HG02981 (cell line): Measurements from ENCODE around the gene TMEM203.

Source experiments
- ATAC-seq: cut with Tn5 transposase; IDR thresholded peaks from one replicate; pipeline ENCODE4 v1.9.1; 2021; ENCODE audit warnings: mild to moderate bottlenecking, moderate library complexity; ENCODE audit not compliant: unreplicated experiment

Gene TMEM203

DNA sequence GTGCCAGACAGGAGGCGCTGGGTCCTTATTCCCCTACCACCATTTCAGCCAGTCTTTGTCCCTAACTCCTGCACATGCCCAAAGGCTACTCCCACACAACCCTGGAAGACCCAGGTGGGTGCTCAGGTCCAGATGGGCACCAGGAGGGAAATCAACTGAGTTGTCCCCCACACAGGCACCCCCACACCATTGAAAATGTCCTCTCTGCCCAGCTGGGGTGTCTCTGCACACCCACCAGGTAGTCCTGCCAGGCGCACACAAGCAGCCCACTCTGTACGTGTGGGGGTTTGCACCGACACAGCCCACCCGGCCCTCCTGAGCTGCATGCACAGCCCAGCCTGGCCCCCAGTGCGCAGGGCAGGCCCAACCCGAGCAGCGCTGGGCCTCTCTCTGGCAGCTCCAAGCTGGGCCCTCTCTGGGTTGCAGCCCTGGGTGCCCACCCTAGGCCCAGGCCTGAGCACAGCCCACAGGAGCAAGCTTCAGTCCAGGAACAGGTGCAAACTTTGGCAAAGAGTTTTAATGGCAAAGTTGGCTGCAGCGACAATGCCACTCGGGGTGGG lies 14.4 kb upstream of the TMEM203 start:
- no peak for ATAC-seq

- no peak for ATAC-seq
Observed at GRCh38 chr9:137218754-137219271, 13.4 kb upstream of the TMEM203 start.

- no peak for ATAC-seq
Observed at GRCh38 chr9:137218212-137218753, 12.8 kb upstream of the TMEM203 start.

GRCh38 chr9:137217276-137218211 lies 12.1 kb upstream of the TMEM203 start:
- no peak for ATAC-seq

DNA sequence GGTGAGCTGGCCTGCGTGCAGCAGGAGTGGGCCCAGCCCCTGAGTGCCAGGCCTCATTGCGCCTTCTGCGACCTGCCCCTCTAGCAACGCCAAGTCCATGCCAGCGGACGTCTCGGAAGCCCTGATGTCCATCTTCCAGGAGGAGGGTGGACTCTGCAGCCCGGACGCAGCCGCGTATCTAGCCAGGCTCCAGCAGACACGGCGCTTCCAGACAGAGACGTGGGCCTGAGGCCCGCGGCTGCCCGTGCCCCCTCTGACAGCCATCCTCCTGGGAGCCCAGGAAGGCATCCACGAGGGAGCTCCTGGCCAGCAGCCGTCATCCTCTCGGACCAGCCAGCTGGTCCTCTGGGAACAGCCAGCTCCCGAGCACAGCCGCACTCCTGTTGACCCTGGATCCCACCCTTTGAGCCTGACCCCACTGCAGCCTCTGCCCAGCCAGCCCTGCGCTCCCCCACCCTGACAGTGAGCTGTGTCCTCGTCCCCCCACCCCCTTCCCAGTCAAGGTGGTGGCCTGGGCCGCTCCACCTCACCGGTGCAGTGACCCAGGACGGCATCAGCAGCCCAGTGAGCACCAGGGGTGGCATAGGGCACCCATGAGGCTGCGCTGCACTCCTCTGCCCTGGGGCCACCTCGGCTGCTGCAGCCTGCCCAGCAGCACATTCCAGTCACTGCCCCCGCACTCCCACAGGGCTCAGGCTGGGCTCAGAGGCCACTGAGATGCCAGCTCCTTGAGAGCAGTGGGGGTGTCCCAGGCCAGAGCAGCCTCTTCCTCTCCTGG lies 10.9 kb upstream of the TMEM203 start:
- no peak for ATAC-seq

GRCh38 chr9:137215196-137215986 lies 9.9 kb upstream of the TMEM203 start:
- no peak for ATAC-seq

DNA sequence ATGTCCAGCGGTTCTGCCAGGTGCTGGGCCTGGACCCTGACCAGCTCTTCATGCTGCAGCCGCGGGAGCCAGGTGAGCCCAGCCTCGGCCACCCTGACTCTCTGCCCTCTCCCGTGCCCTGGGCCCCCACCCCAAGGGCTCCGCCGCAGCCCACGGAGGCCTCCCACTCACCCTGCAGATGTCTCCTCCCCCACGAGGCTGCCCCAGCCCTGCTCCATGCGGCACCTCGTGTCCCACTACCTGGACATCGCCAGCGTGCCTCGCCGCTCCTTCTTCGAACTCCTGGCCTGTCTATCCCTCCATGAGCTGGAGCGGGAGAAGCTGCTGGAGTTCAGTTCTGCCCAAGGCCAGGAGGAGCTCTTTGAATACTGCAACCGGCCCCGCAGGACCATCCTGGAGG lies 9.2 kb upstream of the TMEM203 start:
- ATAC-seq = no peak

- ATAC-seq = no peak
Observed at GRCh38 chr9:137213160-137214060, 8.0 kb upstream of the TMEM203 start.

DNA sequence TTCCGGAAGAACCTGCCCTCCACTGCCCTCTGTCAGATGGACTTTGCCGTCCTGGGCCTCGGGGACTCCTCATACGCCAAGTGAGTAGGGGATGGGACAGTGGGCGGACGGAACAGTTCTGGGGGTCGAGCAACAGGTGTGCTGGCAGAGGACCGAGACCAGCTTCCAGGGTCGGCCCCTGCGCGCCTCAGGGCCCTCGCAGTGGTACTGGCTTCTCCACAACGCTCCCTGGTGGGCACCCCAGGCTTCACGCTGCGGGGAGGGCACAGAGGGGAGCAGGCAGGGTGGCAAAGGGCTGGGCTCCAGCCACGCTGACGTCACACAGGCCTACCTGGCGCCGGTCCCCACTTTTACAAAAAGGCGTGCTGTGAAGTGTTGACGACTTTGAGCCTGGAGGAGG lies 7.1 kb upstream of the TMEM203 start:
- no peak for ATAC-seq

DNA sequence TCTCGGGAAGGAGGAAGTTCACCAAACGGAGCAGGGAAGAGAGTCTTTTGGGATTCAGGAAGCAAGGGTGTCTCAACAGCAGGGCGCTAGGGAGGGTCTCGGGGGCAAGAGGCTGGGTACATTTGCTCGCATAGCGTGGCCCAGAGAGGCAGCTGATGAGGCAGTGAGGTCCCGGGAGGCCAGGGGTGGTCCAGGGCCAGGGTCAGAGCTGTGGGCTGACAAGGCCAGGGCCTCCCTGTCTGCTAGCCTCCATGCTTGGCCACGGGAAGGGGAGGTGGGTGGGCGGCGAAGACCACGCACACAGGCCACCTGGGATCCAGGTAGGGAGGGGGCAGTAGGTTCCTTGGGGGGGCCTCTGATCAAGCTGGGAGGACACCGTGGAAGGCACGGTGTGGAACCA lies 6.1 kb upstream of the TMEM203 start:
- ATAC-seq = no peak

DNA sequence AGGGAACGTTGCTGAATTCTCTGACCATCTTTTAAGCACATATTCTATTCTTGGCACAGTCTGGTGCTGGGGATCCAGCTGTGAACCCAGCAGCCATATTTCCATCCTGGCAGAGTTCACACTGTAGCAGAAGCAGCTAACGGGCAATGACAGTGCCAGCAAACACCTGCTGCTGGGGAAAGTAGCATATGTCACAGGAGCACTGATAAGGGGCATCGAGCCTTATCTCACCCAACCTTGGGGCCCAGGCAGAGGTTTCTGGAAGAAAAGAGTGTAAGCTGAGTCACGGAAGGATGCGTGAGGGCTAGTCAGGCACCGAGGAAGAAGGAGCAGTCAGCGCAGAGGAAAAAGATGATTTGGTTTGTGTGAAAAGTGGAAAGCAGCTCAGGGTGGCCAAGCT lies 1.2 kb upstream of the TMEM203 start:
- no peak for ATAC-seq

DNA sequence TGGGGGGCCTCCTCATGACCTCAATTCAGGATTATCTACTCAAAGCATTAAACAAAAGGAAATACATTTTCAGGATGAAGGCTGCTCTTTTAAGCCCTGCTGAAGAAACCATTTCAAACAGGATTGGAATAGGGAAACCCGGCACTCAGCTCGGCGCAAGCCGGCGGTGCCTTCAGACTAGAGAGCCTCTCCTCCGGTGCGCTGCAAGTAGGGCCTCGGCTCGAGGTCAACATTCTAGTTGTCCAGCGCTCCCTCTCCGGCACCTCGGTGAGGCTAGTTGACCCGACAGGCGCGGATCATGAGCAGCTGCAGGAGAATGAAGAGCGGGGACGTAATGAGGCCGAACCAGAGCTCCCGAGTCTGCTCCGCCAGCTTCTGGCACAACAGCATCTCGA lies 720 bp downstream of the TMEM203 start:
- ATAC-seq = no peak

- ATAC-seq = no peak
Observed at GRCh38 chr9:137202966-137203365, 2.5 kb downstream of the TMEM203 start.

- ATAC-seq = no peak
Observed at GRCh38 chr9:137201205-137201868, 4.1 kb downstream of the TMEM203 start.

DNA sequence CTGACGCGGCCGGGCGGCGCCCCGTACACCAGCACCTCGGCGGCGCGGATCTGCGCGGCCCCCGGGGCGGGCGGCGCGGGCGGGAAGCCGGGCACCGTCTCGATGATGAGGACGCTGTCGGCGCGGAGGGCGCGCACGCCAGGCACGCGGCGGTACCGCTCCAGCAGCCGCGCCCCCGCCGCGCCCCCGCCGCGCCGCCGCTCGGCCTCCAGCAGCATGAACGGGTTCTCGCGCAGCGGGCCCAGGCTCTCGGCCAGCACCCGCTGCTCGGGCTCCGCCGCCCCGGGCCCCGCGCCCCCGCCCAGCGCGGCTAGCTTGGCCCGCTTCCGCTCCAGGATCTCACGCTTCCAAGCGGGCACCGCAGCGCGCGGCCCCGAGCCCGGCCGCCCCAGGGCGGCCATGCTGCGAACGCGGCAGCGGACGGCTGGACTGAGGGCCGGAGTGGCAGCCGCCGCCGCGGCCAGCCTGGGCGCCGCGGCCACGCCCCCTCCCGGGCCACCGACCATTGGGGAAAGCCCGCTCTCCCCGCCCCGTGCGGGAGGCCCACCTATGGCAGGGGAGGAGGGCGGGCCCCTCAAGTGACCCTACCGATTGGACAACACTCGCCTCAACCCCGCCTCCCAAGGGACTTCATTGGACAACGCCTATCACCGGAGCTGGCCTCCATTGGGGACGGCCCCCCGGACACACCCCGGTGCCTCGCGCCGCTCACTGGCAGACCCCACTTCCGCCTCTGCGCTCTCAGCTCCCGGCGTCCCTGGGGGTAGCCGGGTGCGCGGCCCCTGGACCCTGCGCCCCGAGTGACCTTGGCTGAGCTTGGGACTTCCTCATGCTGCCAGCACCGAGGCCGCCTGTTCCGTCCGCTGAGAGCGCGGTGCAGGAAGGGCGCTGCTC lies 4.9 kb downstream of the TMEM203 start, which contains the start of gene TPRN:
Gene TPRN (minus strand): TSS at position 431 of the 894 bp plus-strand sequence. CDS start 30 bp downstream, at position 401.
- peak; percentile 82 for ATAC-seq

DNA sequence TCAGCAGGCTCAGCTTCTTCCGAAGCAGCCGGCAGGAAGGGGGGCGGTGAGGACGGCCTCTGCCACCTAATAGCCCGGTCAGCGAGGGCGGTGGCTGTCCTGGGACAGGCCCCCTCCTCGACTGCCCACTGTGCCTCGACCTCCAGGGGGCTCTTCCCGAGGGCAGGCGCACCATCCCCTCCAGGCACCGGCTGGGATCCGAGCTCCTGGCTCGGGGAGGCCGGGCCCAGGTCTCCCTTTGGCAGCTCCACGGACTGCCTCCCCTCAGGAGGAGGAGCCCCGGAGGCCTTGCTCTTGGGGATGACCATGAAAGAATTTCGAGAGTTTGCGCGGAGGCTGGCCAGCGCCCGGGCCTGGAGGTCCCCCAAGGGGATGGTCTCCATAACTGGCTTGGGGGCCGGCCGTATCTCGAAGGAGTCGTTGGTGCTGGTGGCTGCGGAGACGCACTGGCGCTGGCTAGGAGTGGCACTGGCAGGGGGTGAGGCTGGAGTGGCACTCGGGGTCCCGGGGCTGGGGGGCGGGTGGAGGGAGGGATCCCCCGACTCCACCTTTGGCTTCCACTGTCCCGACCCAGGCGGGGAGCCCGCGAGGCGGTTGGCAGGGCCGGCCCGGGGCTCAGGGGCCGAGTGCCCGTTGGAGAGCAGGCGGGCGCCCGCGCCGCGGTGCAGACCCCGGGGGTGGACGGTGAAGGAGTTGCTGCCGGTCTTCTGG lies 5.9 kb downstream of the TMEM203 start:
- ATAC-seq = no peak

GRCh38 chr9:137198902-137199283 lies 6.6 kb downstream of the TMEM203 start:
- no peak for ATAC-seq
